ENCODE measurements around the gene PCYT2.

The PCYT2 gene

GRCh38 chr17:81867991-81868673, 43.1 kb downstream of the PCYT2 start:
- H3K9me3 ChIP-seq: no peaks in the 10 kb centered on the region
- peaks cover 33% of the 10 kb centered on the region for H3K36me3 ChIP-seq
- H3K4me3 ChIP-seq (ENCODE audit: low read depth, low read length): no peak overlapping the region
- peaks cover 26% of the 10 kb centered on the region for H3K4me1 ChIP-seq
- no peak for DNase-seq
- no peaks in the 10 kb centered on the region for H3K27me3 ChIP-seq
- TF ChIP-seq, protein P1, sequence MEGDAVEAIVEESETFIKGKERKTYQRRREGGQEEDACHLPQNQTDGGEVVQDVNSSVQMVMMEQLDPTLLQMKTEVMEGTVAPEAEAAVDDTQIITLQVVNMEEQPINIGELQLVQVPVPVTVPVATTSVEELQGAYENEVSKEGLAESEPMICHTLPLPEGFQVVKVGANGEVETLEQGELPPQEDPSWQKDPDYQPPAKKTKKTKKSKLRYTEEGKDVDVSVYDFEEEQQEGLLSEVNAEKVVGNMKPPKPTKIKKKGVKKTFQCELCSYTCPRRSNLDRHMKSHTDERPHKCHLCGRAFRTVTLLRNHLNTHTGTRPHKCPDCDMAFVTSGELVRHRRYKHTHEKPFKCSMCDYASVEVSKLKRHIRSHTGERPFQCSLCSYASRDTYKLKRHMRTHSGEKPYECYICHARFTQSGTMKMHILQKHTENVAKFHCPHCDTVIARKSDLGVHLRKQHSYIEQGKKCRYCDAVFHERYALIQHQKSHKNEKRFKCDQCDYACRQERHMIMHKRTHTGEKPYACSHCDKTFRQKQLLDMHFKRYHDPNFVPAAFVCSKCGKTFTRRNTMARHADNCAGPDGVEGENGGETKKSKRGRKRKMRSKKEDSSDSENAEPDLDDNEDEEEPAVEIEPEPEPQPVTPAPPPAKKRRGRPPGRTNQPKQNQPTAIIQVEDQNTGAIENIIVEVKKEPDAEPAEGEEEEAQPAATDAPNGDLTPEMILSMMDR (IDR thresholded peaks at IDR 0.05; ENCODE audit: low read depth, low read length): no peak

GRCh38 chr17:81867170-81867990, 43.8 kb downstream of the PCYT2 start:
- peaks cover 36% of the 10 kb centered on the region for H3K36me3 ChIP-seq
- no peaks in the 10 kb centered on the region for H3K27me3 ChIP-seq
- H3K4me3 ChIP-seq (ENCODE audit: low read depth, low read length): no peak overlapping the region
- peak; percentile 66 for DNase-seq
- TF ChIP-seq, protein P1 (IDR thresholded peaks at IDR 0.05; ENCODE audit: low read depth, low read length): no peak
- H3K4me1 ChIP-seq: peaks cover 26% of the 10 kb centered on the region
- no peaks in the 10 kb centered on the region for H3K9me3 ChIP-seq

- Histone ChIP-seq H3K9me3 (no peaks in the 10 kb centered on the region), H3K4me1 (peaks cover 26% of the 10 kb centered on the region), H3K36me3 (peaks cover 37% of the 10 kb centered on the region), H3K4me3 (ENCODE audit: low read depth, low read length) (no peak overlapping the region), H3K27me3 (no peaks in the 10 kb centered on the region)
- no peak for DNase-seq
- TF ChIP-seq, protein P1 (IDR thresholded peaks at IDR 0.05; ENCODE audit: low read depth, low read length): no peak
Observed at GRCh38 chr17:81866440-81867169, 44.6 kb downstream of the PCYT2 start.

DNA sequence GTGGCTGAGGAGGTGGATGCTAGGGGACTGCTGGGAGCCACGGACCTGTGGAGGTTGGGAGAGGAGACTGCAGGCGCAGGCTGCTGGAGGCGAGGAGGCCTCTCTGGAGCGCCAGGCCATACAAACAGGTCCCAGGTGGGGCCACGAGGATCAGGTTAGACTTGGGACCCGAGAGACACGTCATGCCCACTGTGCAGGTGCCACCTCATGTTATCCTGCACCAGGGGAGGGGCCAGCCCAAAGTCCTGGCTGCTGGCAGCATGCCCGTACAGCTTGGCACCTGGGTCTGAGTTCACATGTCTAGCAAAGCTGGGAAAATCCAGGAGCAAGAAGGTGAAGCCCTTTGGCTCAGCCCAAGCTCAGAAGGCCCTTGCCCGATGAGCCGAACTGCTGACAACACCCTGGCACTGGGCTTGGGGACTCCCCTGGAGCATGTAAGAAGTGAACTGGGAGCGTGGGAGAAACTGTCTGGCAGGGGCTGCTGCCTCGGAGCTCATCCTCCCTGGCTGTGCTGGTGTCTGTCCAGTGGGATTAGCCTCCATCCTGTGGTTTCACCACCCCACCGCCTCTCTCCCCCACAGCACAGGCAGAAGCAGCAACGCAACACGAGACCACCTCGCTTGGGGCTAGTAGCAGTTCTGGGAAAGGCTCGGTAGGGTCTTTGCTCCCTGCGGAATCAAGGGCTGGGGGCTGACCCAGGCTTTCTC, 45.3 kb downstream of the PCYT2 start:
- H3K9me3 ChIP-seq: no peaks in the 10 kb centered on the region
- TF ChIP-seq, protein P1 (IDR thresholded peaks at IDR 0.05; ENCODE audit: low read depth, low read length): no peak
- no peak for DNase-seq
- H3K36me3 ChIP-seq: peaks cover 38% of the 10 kb centered on the region
- H3K4me1 ChIP-seq: peaks cover 26% of the 10 kb centered on the region
- H3K4me3 ChIP-seq (ENCODE audit: low read depth, low read length): no peak overlapping the region
- no peaks in the 10 kb centered on the region for H3K27me3 ChIP-seq

- Histone ChIP-seq H3K4me3 (ENCODE audit: low read depth, low read length) (no peak overlapping the region), H3K9me3 (no peaks in the 10 kb centered on the region), H3K36me3 (peaks cover 38% of the 10 kb centered on the region), H3K27me3 (no peaks in the 10 kb centered on the region), H3K4me1 (peaks cover 26% of the 10 kb centered on the region)
- TF ChIP-seq, protein P1 (IDR thresholded peaks at IDR 0.05; ENCODE audit: low read depth, low read length): no peak
- DNase-seq: no peak
Observed at GRCh38 chr17:81865358-81865732, 45.9 kb downstream of the PCYT2 start.

Measured in BE2C (cell line).